Neural cell (in vitro differentiated cells): ENCODE measurements around the gene CC2D1A. TPM values are rescaled to one million over a fixed set of nuclear protein-coding genes. Genes with fewer than 3 reads are reported as not detected.

Source experiments
- H2AFZ ChIP-seq: fragments of 200-600, 300-800 bp; sonication (generic), shearing (Covaris generic); 2 replicates; pipeline ENCODE4 v1.6.0; 2014; ENCODE audit warnings: low read depth, mild to moderate bottlenecking, antibody characterized with exemption, low read length, moderate library complexity
- H3F3A ChIP-seq: fragments of 200-600 bp; shearing (Covaris generic); 2 replicates; pipeline ENCODE4 v1.6.1; 2016; ENCODE audit warnings: mild to moderate bottlenecking, moderate library complexity, mixed read lengths, antibody characterized with exemption, low read length; ENCODE audit not compliant: insufficient read depth, poor library complexity, severe bottlenecking
- H3K27ac ChIP-seq: fragments of 200-600, 300-800 bp; sonication (generic), shearing (Covaris generic); 2 replicates; pipeline ENCODE4 v1.5.1; 2014; ENCODE audit warnings: mild to moderate bottlenecking, low read length, moderate library complexity
- H3K27me3 ChIP-seq: fragments of 300-800, 200-600 bp; sonication (generic), shearing (Covaris generic); 2 replicates; pipeline ENCODE4 v1.6.0; 2014; ENCODE audit warnings: mild to moderate bottlenecking, low read depth, low read length, moderate library complexity; ENCODE audit not compliant: insufficient read depth
- H3K36me3 ChIP-seq: fragments of 300-800, 200-600 bp; sonication (generic), shearing (Covaris generic); 2 replicates; pipeline ENCODE4 v1.5.1; 2014; ENCODE audit warnings: mild to moderate bottlenecking, antibody characterized with exemption, low read length, moderate library complexity; ENCODE audit not compliant: insufficient read depth
- H3K4me2 ChIP-seq: fragments of 300-800, 200-600 bp; sonication (generic), shearing (Covaris generic); 2 replicates; pipeline ENCODE4 v1.6.0; 2014; ENCODE audit warnings: mild to moderate bottlenecking, low read length
- H3K4me3 ChIP-seq: fragments of 300-800, 200-600 bp; sonication (generic), shearing (Covaris generic); 2 replicates; pipeline ENCODE4 v1.5.1; 2014; ENCODE audit warnings: mild to moderate bottlenecking, low read length, moderate library complexity
- H3K79me2 ChIP-seq: fragments of 200-600 bp; shearing (Covaris generic); replicated peaks from 2 replicates; pipeline ENCODE4 v1.6.0; 2014; ENCODE audit warnings: mild to moderate bottlenecking, low read length, moderate library complexity; ENCODE audit not compliant: insufficient read depth
- H3K9ac ChIP-seq: fragments of 300-800, 200-600 bp; sonication (generic), shearing (Covaris generic); 2 replicates; pipeline ENCODE4 v1.6.1; 2016; ENCODE audit warnings: mild to moderate bottlenecking, low read length, mixed read lengths
- H3K9me2 ChIP-seq: fragments of 200-600 bp; shearing (Covaris generic); 2 replicates; pipeline ENCODE4 v1.6.1; 2016; ENCODE audit warnings: mild to moderate bottlenecking, low read length, mixed read lengths; ENCODE audit not compliant: insufficient read depth
- H3K9me3 ChIP-seq: fragments of 200-600, 300-800 bp; sonication (generic), shearing (Covaris generic); 2 replicates; pipeline ENCODE4 v1.6.1; 2016; ENCODE audit warnings: mild to moderate bottlenecking, mixed run types, low read length, moderate library complexity, mixed read lengths
- H4K20me1 ChIP-seq: fragments of 200-600 bp; shearing (Covaris generic); 2 replicates; pipeline ENCODE4 v1.6.1; 2016; ENCODE audit warnings: mild to moderate bottlenecking, mixed run types; ENCODE audit not compliant: insufficient read depth
- CTCF ChIP-seq: fragments of 450-650 bp; IDR thresholded peaks from 2 replicates; pipeline ENCODE4 v1.5.1; 2014; ENCODE audit warnings: antibody characterized with exemption, mild to moderate bottlenecking, moderate library complexity; ENCODE audit not compliant: poor library complexity, severe bottlenecking
- EZH2 ChIP-seq: fragments of 200-600, 300-800 bp; shearing (Covaris generic), sonication (generic); IDR thresholded peaks from 2 replicates; pipeline ENCODE4 v1.6.1; 2014; ENCODE audit warnings: antibody characterized with exemption, low read length, borderline replicate concordance, mild to moderate bottlenecking; ENCODE audit not compliant: insufficient read depth, poor library complexity, severe bottlenecking
- MXI1 ChIP-seq: fragments of 450-650 bp; conservative IDR thresholded peaks from 2 replicates; pipeline ENCODE4 v1.6.1; 2014; ENCODE audit warnings: antibody characterized with exemption, mild to moderate bottlenecking; ENCODE audit not compliant: poor library complexity, severe bottlenecking
- POLR2AphosphoS5 ChIP-seq: IDR thresholded peaks from 2 replicates; pipeline ENCODE4 v1.6.1; 2012
- RAD21 ChIP-seq: fragments of 450-650 bp; conservative IDR thresholded peaks from 2 replicates; pipeline ENCODE4 v1.6.1; 2014; ENCODE audit warnings: antibody characterized with exemption, mild to moderate bottlenecking, moderate library complexity
- SMC3 ChIP-seq: fragments of 450-650 bp; conservative IDR thresholded peaks from 2 replicates; pipeline ENCODE4 v1.6.1; 2014; ENCODE audit warnings: antibody characterized with exemption, mild to moderate bottlenecking, moderate library complexity; ENCODE audit not compliant: poor library complexity
- TAF1 ChIP-seq: IDR thresholded peaks from 2 replicates; pipeline ENCODE4 v1.6.1; 2012; ENCODE audit warnings: low read depth
- polyA plus RNA-seq: library from polyadenylated mRNA; depleted of rRNA; stranded (reverse); fragments of >200 nt; gene quantifications from 2 replicates; pipeline ENCODE4 v1.2.3, GENCODE V29; 2014
- TF ChIP-seq, protein P1 (sequence below): IDR thresholded peaks from 2 replicates; pipeline ENCODE4 v1.6.1; 2012; ENCODE audit warnings: borderline replicate concordance

The CC2D1A gene
- polyA plus RNA-seq, 1 donor from 2014 or later = 24.5 TPM

DNA sequence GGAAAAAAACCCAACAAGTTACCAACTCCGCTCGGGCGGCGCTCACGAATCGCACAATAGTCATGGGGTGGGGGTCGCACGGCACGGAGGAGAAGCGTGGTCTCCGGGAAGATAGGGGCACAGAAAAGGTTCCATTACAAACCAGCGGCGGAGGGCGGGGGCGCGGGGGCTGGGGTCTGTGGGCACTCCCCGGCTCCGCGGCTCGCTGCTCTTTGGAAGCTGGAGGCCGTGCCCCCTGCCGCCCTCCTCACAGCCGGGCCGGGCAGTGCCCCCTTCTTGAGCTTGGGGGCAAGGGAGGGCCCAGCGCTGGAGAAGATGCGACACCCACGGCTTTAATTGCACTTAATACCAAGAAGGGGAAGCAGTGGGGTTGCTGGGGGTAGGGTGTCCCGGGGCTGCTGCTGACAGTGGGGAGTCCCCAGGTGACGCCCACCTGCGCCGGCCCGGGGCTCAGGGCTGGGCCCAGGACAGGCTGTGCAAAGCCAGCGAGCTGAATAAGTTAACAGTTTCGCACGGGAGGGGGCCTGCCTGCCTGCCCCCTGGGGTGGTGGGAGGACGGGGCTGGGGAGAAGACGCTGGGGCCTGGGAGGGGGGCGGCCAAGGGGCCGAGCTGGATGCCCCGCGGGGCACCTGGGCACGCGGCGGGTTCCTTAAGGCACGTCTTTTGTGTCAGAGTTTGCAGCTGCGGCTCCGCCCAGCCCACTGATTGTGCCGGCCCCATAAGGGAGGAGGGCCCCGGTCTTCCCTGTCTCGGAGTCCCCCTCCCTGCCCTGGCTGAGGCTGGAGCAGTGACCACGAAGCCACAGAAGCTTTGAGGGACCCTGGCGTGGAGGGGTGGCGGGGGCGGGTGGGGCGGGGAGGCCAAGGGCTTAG lies 56.1 kb downstream of the CC2D1A start:
- Histone ChIP-seq H3K9me2 (no peaks in the 10 kb centered on the region), H4K20me1 (no peaks in the 10 kb centered on the region), H3K4me2 (no peak overlapping the region), H3K9ac (no peak overlapping the region), H2AFZ (no peak overlapping the region), H3K4me3 (no peak overlapping the region), H3K27me3 (no peaks in the 10 kb centered on the region), H3K79me2 (no peaks in the 10 kb centered on the region), H3K36me3 (no peaks in the 10 kb centered on the region), H3F3A (no peaks in the 10 kb centered on the region), H3K27ac (no peak overlapping the region), H3K9me3 (no peaks in the 10 kb centered on the region)
- TF ChIP-seq POLR2AphosphoS5 (peak; percentile 9), RAD21 (no peak)

DNA sequence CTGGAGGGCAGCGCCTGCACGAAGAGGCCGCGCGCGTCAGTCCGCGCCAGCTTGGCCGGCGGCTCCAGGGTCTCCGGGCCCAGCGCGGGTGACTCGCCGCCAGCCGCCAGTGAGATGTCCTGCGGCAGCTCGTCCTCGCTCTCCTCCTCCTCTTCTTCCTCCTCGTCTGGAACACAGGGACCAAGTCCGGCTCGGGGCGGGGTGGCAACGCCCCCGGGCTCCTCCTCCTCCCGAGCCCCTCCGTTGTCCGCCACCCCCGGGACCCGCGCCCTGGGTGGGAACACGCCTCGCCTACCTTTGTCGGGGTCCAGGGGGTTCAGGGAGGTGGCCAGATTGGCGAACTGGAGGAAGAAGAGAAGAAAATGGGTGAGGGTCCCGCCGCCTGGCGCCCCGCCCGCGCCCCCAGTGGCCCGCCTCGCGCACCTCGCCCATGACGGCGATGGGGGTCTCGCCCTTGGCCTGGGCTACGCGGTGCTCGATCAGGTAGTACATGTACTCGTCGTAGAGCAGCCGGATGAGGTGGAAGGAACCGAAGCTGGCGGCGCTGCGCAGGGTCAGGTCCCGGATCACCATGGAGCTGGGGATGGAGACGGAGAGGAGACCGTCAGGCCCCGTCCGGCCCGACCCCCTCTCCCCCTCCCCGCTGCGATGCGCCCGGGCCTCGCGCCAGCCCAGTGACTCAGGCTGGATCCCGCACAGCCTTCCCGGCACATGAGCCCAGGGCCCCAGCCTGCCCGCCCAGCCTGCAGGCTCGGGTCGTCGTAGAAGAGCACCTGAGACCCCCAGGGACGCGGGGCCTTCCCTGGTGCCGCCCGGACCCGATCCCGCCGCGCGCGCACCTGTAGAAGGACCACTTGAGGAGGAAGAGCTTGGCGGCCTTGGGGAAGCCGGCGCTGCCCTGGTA lies 57.0 kb downstream of the CC2D1A start:
- no peaks in the 10 kb centered on the region for H3K9me3 ChIP-seq
- H3K79me2 ChIP-seq = no peaks in the 10 kb centered on the region
- H2AFZ ChIP-seq = no peak overlapping the region
- no peak overlapping the region for H3K9ac ChIP-seq
- TF ChIP-seq TAF1 (no peak), MXI1 (no peak), EZH2 (no peak)
- TF ChIP-seq, protein P1, sequence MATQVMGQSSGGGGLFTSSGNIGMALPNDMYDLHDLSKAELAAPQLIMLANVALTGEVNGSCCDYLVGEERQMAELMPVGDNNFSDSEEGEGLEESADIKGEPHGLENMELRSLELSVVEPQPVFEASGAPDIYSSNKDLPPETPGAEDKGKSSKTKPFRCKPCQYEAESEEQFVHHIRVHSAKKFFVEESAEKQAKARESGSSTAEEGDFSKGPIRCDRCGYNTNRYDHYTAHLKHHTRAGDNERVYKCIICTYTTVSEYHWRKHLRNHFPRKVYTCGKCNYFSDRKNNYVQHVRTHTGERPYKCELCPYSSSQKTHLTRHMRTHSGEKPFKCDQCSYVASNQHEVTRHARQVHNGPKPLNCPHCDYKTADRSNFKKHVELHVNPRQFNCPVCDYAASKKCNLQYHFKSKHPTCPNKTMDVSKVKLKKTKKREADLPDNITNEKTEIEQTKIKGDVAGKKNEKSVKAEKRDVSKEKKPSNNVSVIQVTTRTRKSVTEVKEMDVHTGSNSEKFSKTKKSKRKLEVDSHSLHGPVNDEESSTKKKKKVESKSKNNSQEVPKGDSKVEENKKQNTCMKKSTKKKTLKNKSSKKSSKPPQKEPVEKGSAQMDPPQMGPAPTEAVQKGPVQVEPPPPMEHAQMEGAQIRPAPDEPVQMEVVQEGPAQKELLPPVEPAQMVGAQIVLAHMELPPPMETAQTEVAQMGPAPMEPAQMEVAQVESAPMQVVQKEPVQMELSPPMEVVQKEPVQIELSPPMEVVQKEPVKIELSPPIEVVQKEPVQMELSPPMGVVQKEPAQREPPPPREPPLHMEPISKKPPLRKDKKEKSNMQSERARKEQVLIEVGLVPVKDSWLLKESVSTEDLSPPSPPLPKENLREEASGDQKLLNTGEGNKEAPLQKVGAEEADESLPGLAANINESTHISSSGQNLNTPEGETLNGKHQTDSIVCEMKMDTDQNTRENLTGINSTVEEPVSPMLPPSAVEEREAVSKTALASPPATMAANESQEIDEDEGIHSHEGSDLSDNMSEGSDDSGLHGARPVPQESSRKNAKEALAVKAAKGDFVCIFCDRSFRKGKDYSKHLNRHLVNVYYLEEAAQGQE = no peak
- H3K27me3 ChIP-seq = no peaks in the 10 kb centered on the region
- no peaks in the 10 kb centered on the region for H3F3A ChIP-seq
- H3K4me3 ChIP-seq = no peak overlapping the region
- no peak overlapping the region for H3K27ac ChIP-seq
- no peaks in the 10 kb centered on the region for H4K20me1 ChIP-seq
- no peaks in the 10 kb centered on the region for H3K36me3 ChIP-seq
- H3K9me2 ChIP-seq = no peaks in the 10 kb centered on the region
- no peak overlapping the region for H3K4me2 ChIP-seq

DNA sequence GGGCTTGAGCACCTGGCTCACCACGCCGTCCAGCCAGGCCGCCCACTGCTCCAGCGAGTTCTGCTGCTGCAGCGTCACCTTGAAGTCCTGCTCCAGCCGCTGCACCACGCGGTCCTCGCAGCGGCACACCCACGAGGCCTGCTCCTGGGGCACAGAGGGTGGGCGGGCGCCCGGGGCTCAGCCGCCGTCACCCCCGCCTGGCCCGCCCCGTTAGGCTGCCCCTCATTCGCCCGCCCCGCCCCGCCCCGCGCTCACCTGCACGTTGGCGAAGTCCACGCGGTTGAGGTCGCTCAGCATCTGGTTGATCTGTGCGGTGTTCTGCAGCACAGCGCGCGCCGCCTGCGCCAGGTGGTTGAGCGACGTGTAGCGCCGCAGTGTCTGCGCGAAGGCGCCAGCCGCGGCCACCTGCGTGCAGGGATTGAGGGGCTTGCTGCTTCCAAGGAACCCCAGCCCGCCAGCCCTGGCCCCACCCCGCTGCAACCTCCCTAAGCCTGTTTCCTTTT lies 57.7 kb downstream of the CC2D1A start:
- no peak overlapping the region for H3K4me2 ChIP-seq
- H3K36me3 ChIP-seq = no peaks in the 10 kb centered on the region
- no peaks in the 10 kb centered on the region for H3F3A ChIP-seq
- H3K9me3 ChIP-seq = no peaks in the 10 kb centered on the region
- no peaks in the 10 kb centered on the region for H3K79me2 ChIP-seq
- H3K9ac ChIP-seq = no peak overlapping the region
- no peaks in the 10 kb centered on the region for H3K27me3 ChIP-seq
- H3K27ac ChIP-seq = no peak overlapping the region
- H4K20me1 ChIP-seq = no peaks in the 10 kb centered on the region
- H3K9me2 ChIP-seq = no peaks in the 10 kb centered on the region
- no peak overlapping the region for H3K4me3 ChIP-seq
- H2AFZ ChIP-seq = no peak overlapping the region
- TF ChIP-seq POLR2AphosphoS5 = peak; percentile 10
- TF ChIP-seq, protein P1 = no peak
- no peak for TF ChIP-seq SMC3
- TF ChIP-seq TAF1 = no peak
- TF ChIP-seq CTCF = no peak
- TF ChIP-seq RAD21 = no peak
